GM12873 (cell line): ENCODE data around the gene CNR1.

Experiments
- CTCF ChIP-seq: IDR thresholded peaks from 2 replicates; pipeline ENCODE4 v1.5.1; 2012; ENCODE audit warnings: low read depth, mild to moderate bottlenecking, moderate library complexity, low read length, control low read depth; ENCODE audit not compliant: insufficient read depth; ENCODE audit errors: missing control alignments

CNR1 gene

GRCh38 chr6:88142297-88142668, 23.9 kb downstream of the CNR1 start:
- no peak for TF ChIP-seq CTCF

- TF ChIP-seq CTCF: no peak
Measured at GRCh38 chr6:88141561-88142296, 24.4 kb downstream of the CNR1 start.

GRCh38 chr6:88137915-88138314, 28.2 kb downstream of the CNR1 start:
- TF ChIP-seq CTCF: no peak

GRCh38 chr6:88135578-88136114, 30.5 kb downstream of the CNR1 start:
- no peak for TF ChIP-seq CTCF

- no peak for TF ChIP-seq CTCF
Measured at GRCh38 chr6:88134575-88134974, 31.6 kb downstream of the CNR1 start.

- no peak for TF ChIP-seq CTCF
Measured at GRCh38 chr6:88133718-88134117, 32.4 kb downstream of the CNR1 start.

- TF ChIP-seq CTCF: no peak
Measured at GRCh38 chr6:88124925-88125557, 41.1 kb downstream of the CNR1 start.
